ENCODE results near the gene NR2F2.
A peak's percentile ranks its signal among the peaks of the same experiment; 100 is the strongest.

NR2F2 gene

GRCh38 chr15:96314963-96315362 lies 15.5 kb upstream of the NR2F2 start:
- H3K27ac ChIP-seq = peak overlapping the region; percentile 87 to 99
- no peak for TF ChIP-seq CTCF (IDR thresholded peaks at IDR 0.05)
- DNase-seq (ENCODE audit: low spot score) = no peak
- H3K4me3 ChIP-seq = no peak overlapping the region

- peak; percentile 80 for DNase-seq (ENCODE audit: low spot score)
- H3K4me3 ChIP-seq = peak overlapping the region; percentile 94
- H3K27ac ChIP-seq = peak overlapping the region; percentile 87 to 99
- TF ChIP-seq CTCF (IDR thresholded peaks at IDR 0.05) = no peak
These were observed 13.4 kb upstream of the NR2F2 start for GRCh38 chr15:96316953-96317629.

- Histone ChIP-seq H3K27ac (peak overlapping the region; percentile 99), H3K4me3 (peak overlapping the region; percentile 94)
- no peak for TF ChIP-seq CTCF (IDR thresholded peaks at IDR 0.05)
- DNase-seq (ENCODE audit: low spot score) = no peak
These were observed 10.4 kb upstream of the NR2F2 start for GRCh38 chr15:96320107-96320506.

- DNase-seq (ENCODE audit: low spot score) = peak; percentile 74
- TF ChIP-seq CTCF (IDR thresholded peaks at IDR 0.05) = no peak
- Histone ChIP-seq H3K4me3 (peak overlapping the region; percentile 94), H3K27ac (peak overlapping the region; percentile 99)
These were observed 9.5 kb upstream of the NR2F2 start for GRCh38 chr15:96320703-96321638.

GRCh38 chr15:96321639-96322535 lies 8.6 kb upstream of the NR2F2 start:
- H3K27ac ChIP-seq = peak overlapping the region; percentile 99
- peak overlapping the region; percentile 94 for H3K4me3 ChIP-seq
- TF ChIP-seq CTCF (IDR thresholded peaks at IDR 0.05) = no peak
- DNase-seq (ENCODE audit: low spot score) = peak; percentile 81

GRCh38 chr15:96322536-96323318 lies 7.8 kb upstream of the NR2F2 start:
- Histone ChIP-seq H3K4me3 (peak overlapping the region; percentile 94), H3K27ac (peak overlapping the region; percentile 99)
- no peak for TF ChIP-seq CTCF (IDR thresholded peaks at IDR 0.05)
- DNase-seq (ENCODE audit: low spot score) = peak; percentile 77

Measured in coronary artery (tissue), 2 donors.